Loucy (cell line): ENCODE results near the gene TSPEAR.

Experiments used
- H2AFZ ChIP-seq: fragments of 200-600 bp; sonication (generic); 2 replicates; pipeline ENCODE4 v1.6.0; 2016; ENCODE audit warnings: antibody characterized with exemption, mild to moderate bottlenecking, low read length, moderate library complexity
- H3F3A ChIP-seq: fragments of 200-600 bp; 2 replicates; pipeline ENCODE4 v1.6.0; 2016; ENCODE audit warnings: antibody characterized with exemption, low read depth, mild to moderate bottlenecking
- H3K27me3 ChIP-seq: fragments of 200-600 bp; sonication (generic); 2 replicates; pipeline ENCODE4 v1.6.1; 2014; ENCODE audit warnings: low read length, mild to moderate bottlenecking; ENCODE audit not compliant: insufficient read depth, poor library complexity, severe bottlenecking
- H3K36me3 ChIP-seq: fragments of 200-600 bp; sonication (generic); 2 replicates; pipeline ENCODE4 v1.6.1; 2016; ENCODE audit warnings: low read length; ENCODE audit not compliant: insufficient read depth
- H3K4me1 ChIP-seq: fragments of 200-600 bp; sonication (generic); 2 replicates; pipeline ENCODE4 v1.5.1; 2014; ENCODE audit warnings: low read length, mild to moderate bottlenecking; ENCODE audit not compliant: insufficient read depth, poor library complexity, severe bottlenecking
- H3K4me2 ChIP-seq: fragments of 200-600 bp; sonication (generic); 2 replicates; pipeline ENCODE4 v1.6.0; 2014; ENCODE audit warnings: antibody characterized with exemption, low read length, low read depth, mild to moderate bottlenecking; ENCODE audit not compliant: poor library complexity, severe bottlenecking
- H3K4me3 ChIP-seq: fragments of 200-600 bp; sonication (generic); 2 replicates; pipeline ENCODE4 v1.5.1; 2014; ENCODE audit warnings: low read length, mild to moderate bottlenecking, mixed read lengths; ENCODE audit not compliant: poor library complexity, severe bottlenecking
- H3K79me2 ChIP-seq: fragments of 200-600 bp; sonication (generic); 2 replicates; pipeline ENCODE4 v1.6.1; 2014; ENCODE audit warnings: low read length; ENCODE audit not compliant: insufficient read depth
- H3K9ac ChIP-seq: fragments of 200-600 bp; sonication (generic); 2 replicates; pipeline ENCODE4 v1.6.0; 2014; ENCODE audit warnings: mild to moderate bottlenecking, low read depth, low read length, moderate library complexity; ENCODE audit not compliant: poor library complexity, severe bottlenecking
- H3K9me2 ChIP-seq: fragments of 200-600 bp; sonication (generic); replicated peaks from 2 replicates; pipeline ENCODE4 v1.6.1; 2016; ENCODE audit warnings: low read depth, low read length, mixed read lengths
- H3K9me3 ChIP-seq: fragments of 200-600 bp; sonication (generic); 2 replicates; pipeline ENCODE4 v1.6.1; 2014; ENCODE audit warnings: mild to moderate bottlenecking, antibody characterized with exemption, low read length, low read depth; ENCODE audit not compliant: insufficient read depth
- H4K20me1 ChIP-seq: fragments of 200-600 bp; sonication (generic); 2 replicates; pipeline ENCODE4 v1.6.0; 2014; ENCODE audit warnings: antibody characterized with exemption, low read length, mild to moderate bottlenecking; ENCODE audit not compliant: insufficient read depth, poor library complexity, severe bottlenecking
- CTCF ChIP-seq: fragments of 200-600 bp; sonication (generic); conservative IDR thresholded peaks from 2 replicates; pipeline ENCODE4 v1.5.1; 2014; ENCODE audit warnings: mild to moderate bottlenecking, antibody characterized with exemption, low read length
- EZH2phosphoT487 ChIP-seq: fragments of 200-600 bp; IDR thresholded peaks from 2 replicates; pipeline ENCODE4 v1.6.1; 2018; ENCODE audit warnings: antibody characterized with exemption, mild to moderate bottlenecking, moderate library complexity, borderline replicate concordance

The TSPEAR gene

GRCh38 chr21:44547656-44548331, 163.6 kb downstream of the TSPEAR start:
- H3K4me1 ChIP-seq: no peaks in the 10 kb centered on the region
- H3F3A ChIP-seq: no peaks in the 10 kb centered on the region
- no peak overlapping the region for H3K4me2 ChIP-seq
- no peaks in the 10 kb centered on the region for H3K9me2 ChIP-seq
- H3K4me3 ChIP-seq: no peak overlapping the region
- peaks cover 6% of the 10 kb centered on the region; the same call in 1 of the 2 replicates for H3K9me3 ChIP-seq
- no peak overlapping the region for H3K9ac ChIP-seq
- no peaks in the 10 kb centered on the region for H3K36me3 ChIP-seq
- no peaks in the 10 kb centered on the region for H3K79me2 ChIP-seq
- no peak for TF ChIP-seq CTCF
- no peak for TF ChIP-seq EZH2phosphoT487
- H2AFZ ChIP-seq: peak overlapping the region; percentile 0; the same call in 1 of the 2 replicates
- H3K27me3 ChIP-seq: no peaks in the 10 kb centered on the region
- H4K20me1 ChIP-seq: no peaks in the 10 kb centered on the region

GRCh38 chr21:44544566-44544965, 166.8 kb downstream of the TSPEAR start:
- Histone ChIP-seq H3F3A (no peaks in the 10 kb centered on the region), H4K20me1 (no peaks in the 10 kb centered on the region), H3K36me3 (no peaks in the 10 kb centered on the region), H3K4me1 (no peaks in the 10 kb centered on the region), H3K4me3 (no peak overlapping the region), H3K27me3 (no peaks in the 10 kb centered on the region), H3K9ac (no peak overlapping the region), H2AFZ (no peak overlapping the region), H3K9me3 (peaks cover 6% of the 10 kb centered on the region; the same call in 1 of the 2 replicates), H3K79me2 (no peaks in the 10 kb centered on the region), H3K4me2 (no peak overlapping the region), H3K9me2 (no peaks in the 10 kb centered on the region)
- TF ChIP-seq EZH2phosphoT487: no peak
- TF ChIP-seq CTCF: no peak

DNA sequence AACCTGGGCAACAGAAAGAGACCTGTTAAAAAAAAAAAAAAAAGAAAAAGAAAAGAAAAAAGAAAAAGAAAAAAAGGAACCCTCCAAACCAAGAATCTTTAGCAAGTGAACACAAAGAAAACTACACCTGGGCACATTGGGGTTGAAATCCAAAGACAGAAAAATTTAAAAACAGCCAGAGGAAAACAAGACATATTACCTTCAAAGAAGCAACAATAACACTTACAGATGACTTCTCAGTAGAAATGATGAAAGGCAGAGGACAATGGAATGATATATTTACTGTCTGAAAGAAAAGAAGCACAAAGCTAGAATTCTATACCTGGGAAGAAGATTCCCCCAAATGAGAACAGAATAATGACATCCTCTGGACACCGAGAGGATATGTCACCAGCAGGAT, 168.7 kb downstream of the TSPEAR start:
- TF ChIP-seq EZH2phosphoT487 (no peak), CTCF (no peak)
- H2AFZ ChIP-seq: no peak overlapping the region
- peaks cover 6% of the 10 kb centered on the region; the same call in 1 of the 2 replicates for H3K9me3 ChIP-seq
- no peaks in the 10 kb centered on the region for H3K36me3 ChIP-seq
- H3K9ac ChIP-seq: no peak overlapping the region
- no peaks in the 10 kb centered on the region for H4K20me1 ChIP-seq
- H3K79me2 ChIP-seq: no peaks in the 10 kb centered on the region
- H3K4me1 ChIP-seq: no peaks in the 10 kb centered on the region
- H3K4me2 ChIP-seq: no peak overlapping the region
- H3K4me3 ChIP-seq: no peak overlapping the region
- H3K9me2 ChIP-seq: no peaks in the 10 kb centered on the region
- no peaks in the 10 kb centered on the region for H3F3A ChIP-seq
- H3K27me3 ChIP-seq: no peaks in the 10 kb centered on the region
